Keratinocyte (primary cell): Measurements from ENCODE around the gene FSIP1. TPM values are rescaled to one million over a fixed set of nuclear protein-coding genes. Genes with fewer than 3 reads are reported as not detected.
A peak's percentile ranks its signal among the peaks of the same experiment; 100 is the strongest.

ENCODE experiments used
- DNase-seq: peaks from one replicate; pipeline ENCODE4 v3.0.0-alpha.2; 2011; ENCODE audit warnings: low read depth, missing footprints, low spot score
- FAIRE-seq: peaks from 2 replicates; lab custom pipeline; 2011; peaks lifted over from hg19 to GRCh38; lab: Jason Lieb, UNC
- H2AFZ ChIP-seq: 2 replicates; pipeline ENCODE4 v1.6.0; 2012; ENCODE audit warnings: low read length, control low read depth, inconsistent platforms; ENCODE audit not compliant: control insufficient read depth
- H3K27ac ChIP-seq: 2 replicates; pipeline ENCODE4 v1.5.1; 2011; ENCODE audit warnings: low read length; ENCODE audit not compliant: control insufficient read depth, insufficient read depth
- H3K27me3 ChIP-seq: 3 replicates; pipeline ENCODE4 v1.6.0; 2011; ENCODE audit warnings: low read length; ENCODE audit not compliant: control insufficient read depth, insufficient read depth; ENCODE audit errors: extremely low read depth
- H3K36me3 ChIP-seq, 2 experiments: 2 replicates in 1 of 2; 3 replicates in 1 of 2; pipeline ENCODE4 v1.5.1; 2011; ENCODE audit warnings: low read length in 2 of 2, mild to moderate bottlenecking in 1 of 2; ENCODE audit not compliant: control insufficient read depth in 2 of 2, insufficient read depth in 2 of 2; ENCODE audit errors: extremely low read depth in 1 of 2
- H3K4me1 ChIP-seq: 3 replicates; pipeline ENCODE4 v1.5.1; 2011; ENCODE audit warnings: low read length; ENCODE audit not compliant: control insufficient read depth, insufficient read depth; ENCODE audit errors: extremely low read depth
- H3K4me2 ChIP-seq: 3 replicates; pipeline ENCODE4 v1.6.0; 2011; ENCODE audit warnings: low read depth, low read length; ENCODE audit not compliant: control insufficient read depth, insufficient read depth; ENCODE audit errors: extremely low read depth
- H3K4me3 ChIP-seq, 3 experiments: fragments of 200-600 bp in 1 of 3; sonication (generic) in 1 of 3; 2 replicates in 2 of 3; 3 replicates in 1 of 3; pipeline ENCODE4 v1.5.1; 2011 to 2016; ENCODE audit warnings: low read length in 3 of 3, mild to moderate bottlenecking in 3 of 3, control low read depth in 2 of 3, inconsistent platforms in 1 of 3, low read depth in 1 of 3, mixed read lengths in 1 of 3, mixed run types in 1 of 3, moderate library complexity in 1 of 3; ENCODE audit not compliant: control insufficient read depth in 2 of 3, insufficient read depth in 2 of 3; ENCODE audit errors: extremely low read depth in 1 of 3
- H3K79me2 ChIP-seq: 2 replicates; pipeline ENCODE4 v1.6.0; 2012; ENCODE audit warnings: low read length; ENCODE audit not compliant: control insufficient read depth, insufficient read depth
- H3K9ac ChIP-seq: 3 replicates; pipeline ENCODE4 v1.6.0; 2011; ENCODE audit warnings: low read length; ENCODE audit not compliant: control insufficient read depth, insufficient read depth; ENCODE audit errors: extremely low read depth
- H3K9me1 ChIP-seq: 3 replicates; pipeline ENCODE4 v1.6.0; 2011; ENCODE audit warnings: low read length; ENCODE audit not compliant: control insufficient read depth, insufficient read depth; ENCODE audit errors: extremely low read depth
- H3K9me3 ChIP-seq: 2 replicates; pipeline ENCODE4 v1.5.1; 2012; ENCODE audit warnings: low read depth, low read length; ENCODE audit not compliant: control insufficient read depth
- H4K20me1 ChIP-seq: 3 replicates; pipeline ENCODE4 v1.6.0; 2011; ENCODE audit warnings: low read length; ENCODE audit not compliant: control insufficient read depth, insufficient read depth; ENCODE audit errors: extremely low read depth
- EZH2 ChIP-seq: IDR thresholded peaks from one replicate; pipeline ENCODE4 v1.6.1; 2012; ENCODE audit warnings: inconsistent platforms, mild to moderate bottlenecking, low read length, moderate library complexity
- dilution Hi-C: fragments of 300-500 bp; cut with MboI; formaldehyde crosslinking; loops from one replicate; pipeline ENCODE4 v1.7.0; 2020; ENCODE audit warnings: low sequenced_read_pairs; ENCODE audit not compliant: extremely low pct_ligation_motif_present
- polyA plus RNA-seq, 5 experiments: library from polyadenylated mRNA; depleted of rRNA in 3 of 5; stranded (reverse) in 3 of 5; stranded (forward) in 1 of 5; unstranded in 1 of 5; fragments of >200 nt; gene quantifications; 1 replicate in 1 of 5; 2 replicates in 3 of 5; 3 replicates in 1 of 5; pipeline versions ENCODE4 v1.2.1 to v1.2.3, GENCODE V29; 2011 to 2012; ENCODE audit warnings: missing spikeins in 2 of 5, low read depth in 1 of 5, low replicate concordance in 1 of 5
- TF ChIP-seq, protein P1 (sequence below), 3 experiments: IDR thresholded peaks in 1 of 3; conservative IDR thresholded peaks in 1 of 3; optimal IDR thresholded peaks in 1 of 3; 2 replicates in 2 of 3; 3 replicates in 1 of 3; pipeline versions ENCODE3 to v1.5.1; 2011; ENCODE audit warnings: low read length in 3 of 3, mild to moderate bottlenecking in 3 of 3, moderate library complexity in 2 of 3, control low read depth in 1 of 3, inconsistent platforms in 1 of 3; ENCODE audit not compliant: insufficient read depth in 2 of 3; ENCODE audit errors: extremely low read depth in 1 of 3

Gene FSIP1
- polyA plus RNA-seq, 1 donor (not counting 4 experiments of a cell fraction or from before 2014, with no cell fraction given): 1.5 TPM

- H3K27ac ChIP-seq: peak overlapping the region; percentile 56
- no peaks in the 10 kb centered on the region for H3K9me3 ChIP-seq
- peak; percentile 98 for FAIRE-seq
- no peaks in the 10 kb centered on the region for H3K9me1 ChIP-seq
- TF ChIP-seq EZH2: no peak
- TF ChIP-seq, protein P1, sequence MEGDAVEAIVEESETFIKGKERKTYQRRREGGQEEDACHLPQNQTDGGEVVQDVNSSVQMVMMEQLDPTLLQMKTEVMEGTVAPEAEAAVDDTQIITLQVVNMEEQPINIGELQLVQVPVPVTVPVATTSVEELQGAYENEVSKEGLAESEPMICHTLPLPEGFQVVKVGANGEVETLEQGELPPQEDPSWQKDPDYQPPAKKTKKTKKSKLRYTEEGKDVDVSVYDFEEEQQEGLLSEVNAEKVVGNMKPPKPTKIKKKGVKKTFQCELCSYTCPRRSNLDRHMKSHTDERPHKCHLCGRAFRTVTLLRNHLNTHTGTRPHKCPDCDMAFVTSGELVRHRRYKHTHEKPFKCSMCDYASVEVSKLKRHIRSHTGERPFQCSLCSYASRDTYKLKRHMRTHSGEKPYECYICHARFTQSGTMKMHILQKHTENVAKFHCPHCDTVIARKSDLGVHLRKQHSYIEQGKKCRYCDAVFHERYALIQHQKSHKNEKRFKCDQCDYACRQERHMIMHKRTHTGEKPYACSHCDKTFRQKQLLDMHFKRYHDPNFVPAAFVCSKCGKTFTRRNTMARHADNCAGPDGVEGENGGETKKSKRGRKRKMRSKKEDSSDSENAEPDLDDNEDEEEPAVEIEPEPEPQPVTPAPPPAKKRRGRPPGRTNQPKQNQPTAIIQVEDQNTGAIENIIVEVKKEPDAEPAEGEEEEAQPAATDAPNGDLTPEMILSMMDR (optimal IDR thresholded peaks at IDR 0.05 in 1 of 3, IDR thresholded peaks at IDR 0.05 in 1 of 3, conservative IDR thresholded peaks at IDR 0.05 in 1 of 3; ENCODE audit: extremely low read depth in 1 of 3, insufficient read depth in 2 of 3, low read length in 3 of 3): no peak
- no peak overlapping the region for H3K4me3 ChIP-seq
- H2AFZ ChIP-seq: peak overlapping the region; percentile 0
- no peaks in the 10 kb centered on the region for H3K79me2 ChIP-seq
- peak; percentile 58 for DNase-seq
- H3K4me1 ChIP-seq: peaks cover 29% of the 10 kb centered on the region
- H4K20me1 ChIP-seq: no peaks in the 10 kb centered on the region
- H3K36me3 ChIP-seq: no peaks in the 10 kb centered on the region
- no peaks in the 10 kb centered on the region for H3K27me3 ChIP-seq
- H3K9ac ChIP-seq: no peak overlapping the region
- dilution Hi-C loops: loop anchor here (5.0 kb wide), 1 partner anchor 50 kb away; no protein-coding TSS in a partner anchor
- peak overlapping the region; percentile 42 for H3K4me2 ChIP-seq
Measured at GRCh38 chr15:39616731-39617455, 165.7 kb downstream of the FSIP1 start.

- Histone ChIP-seq H4K20me1 (no peaks in the 10 kb centered on the region), H2AFZ (no peak overlapping the region), H3K36me3 (no peaks in the 10 kb centered on the region), H3K4me3 (no peak overlapping the region), H3K27ac (no peak overlapping the region), H3K4me2 (no peak overlapping the region), H3K9ac (no peak overlapping the region), H3K9me1 (no peaks in the 10 kb centered on the region), H3K27me3 (no peaks in the 10 kb centered on the region), H3K4me1 (peaks cover 28% of the 10 kb centered on the region), H3K79me2 (no peaks in the 10 kb centered on the region), H3K9me3 (no peaks in the 10 kb centered on the region)
- no peak for FAIRE-seq
- TF ChIP-seq, protein P1 (optimal IDR thresholded peaks at IDR 0.05 in 1 of 3, IDR thresholded peaks at IDR 0.05 in 1 of 3, conservative IDR thresholded peaks at IDR 0.05 in 1 of 3; ENCODE audit: extremely low read depth in 1 of 3, insufficient read depth in 2 of 3, low read length in 3 of 3): no peak
- TF ChIP-seq EZH2: no peak
- no peak for DNase-seq
- dilution Hi-C loops: no loop called here
Measured at GRCh38 chr15:39613861-39614260, 168.8 kb downstream of the FSIP1 start.
